ENCODE results near the gene GRAMD1A. TPM values are rescaled to one million over a fixed set of nuclear protein-coding genes. Genes with fewer than 3 reads are reported as not detected.

GRAMD1A gene
- total and polyA plus RNA-seq, 9 of the 15 experiments (the other 6 are each of a cell fraction or from before 2014, with no cell fraction given): 1.4 to 63.8 (median 38.5) TPM

DNA sequence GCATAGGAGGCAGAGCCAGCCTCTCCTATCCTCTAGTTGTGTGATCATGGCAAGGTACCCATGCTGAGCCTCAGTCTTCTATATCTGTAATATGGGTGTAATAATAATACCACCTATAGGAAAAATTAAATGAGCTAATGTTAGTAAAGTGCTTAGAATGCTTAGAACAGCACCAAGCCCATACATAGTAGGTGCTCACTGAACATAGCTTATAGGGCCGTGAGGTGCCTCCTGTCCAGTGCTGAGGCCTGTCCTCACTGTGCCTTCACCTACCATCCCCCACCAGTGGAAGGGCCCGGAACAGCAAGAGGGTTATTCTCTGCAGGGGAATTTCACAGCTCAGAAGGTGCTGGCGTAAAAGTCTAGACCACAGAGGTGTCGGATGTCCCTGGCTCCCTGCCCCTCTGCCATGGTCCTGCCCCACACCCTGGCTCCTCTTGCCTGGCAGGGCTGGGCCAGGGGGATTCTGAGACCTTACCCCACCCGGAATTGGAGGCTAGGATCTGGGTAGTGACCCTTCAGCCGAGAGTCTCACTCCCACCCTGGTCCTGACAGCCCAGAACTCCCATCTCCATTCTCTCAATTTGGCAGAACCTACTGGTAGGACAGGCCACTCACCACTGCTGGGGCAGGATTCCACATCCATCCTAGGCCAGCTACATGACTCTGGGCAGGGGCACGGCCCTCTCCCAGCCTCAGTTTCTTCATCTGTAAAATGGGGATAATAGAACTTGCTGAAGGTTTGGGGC, 27.9 kb downstream of the GRAMD1A start (continued):
- TF ChIP-seq ZNF282 (CRISPR knock-in tag; IDR thresholded peaks at IDR 0.05) (no peak), TSC22D4 (tag; IDR thresholded peaks at IDR 0.05) (no peak), CAMTA2 (CRISPR knock-in tag; conservative IDR thresholded peaks at IDR 0.05) (no peak), SOX6 (IDR thresholded peaks at IDR 0.05) (no peak), GMEB1 (CRISPR knock-in tag; IDR thresholded peaks at IDR 0.05) (no peak), TFAP4 (CRISPR knock-in tag; IDR thresholded peaks at IDR 0.05; ENCODE audit: borderline replicate concordance) (no peak), BCOR (IDR thresholded peaks at IDR 0.05) (peak; percentile 82), KDM1A (IDR thresholded peaks at IDR 0.05) (peak; percentile 59 to 60), PATZ1 (CRISPR knock-in tag; IDR thresholded peaks at IDR 0.05; ENCODE audit: borderline replicate concordance) (no peak), ZBTB43 (CRISPR knock-in tag; IDR thresholded peaks at IDR 0.05) (no peak), ZC3H4 (CRISPR knock-in tag; IDR thresholded peaks at IDR 0.05; ENCODE audit: borderline replicate concordance) (no peak), HMG20B (CRISPR knock-in tag; IDR thresholded peaks at IDR 0.05) (no peak), NCOR1 (IDR thresholded peaks at IDR 0.05) (no peak)
- TF ChIP-seq, protein P1, sequence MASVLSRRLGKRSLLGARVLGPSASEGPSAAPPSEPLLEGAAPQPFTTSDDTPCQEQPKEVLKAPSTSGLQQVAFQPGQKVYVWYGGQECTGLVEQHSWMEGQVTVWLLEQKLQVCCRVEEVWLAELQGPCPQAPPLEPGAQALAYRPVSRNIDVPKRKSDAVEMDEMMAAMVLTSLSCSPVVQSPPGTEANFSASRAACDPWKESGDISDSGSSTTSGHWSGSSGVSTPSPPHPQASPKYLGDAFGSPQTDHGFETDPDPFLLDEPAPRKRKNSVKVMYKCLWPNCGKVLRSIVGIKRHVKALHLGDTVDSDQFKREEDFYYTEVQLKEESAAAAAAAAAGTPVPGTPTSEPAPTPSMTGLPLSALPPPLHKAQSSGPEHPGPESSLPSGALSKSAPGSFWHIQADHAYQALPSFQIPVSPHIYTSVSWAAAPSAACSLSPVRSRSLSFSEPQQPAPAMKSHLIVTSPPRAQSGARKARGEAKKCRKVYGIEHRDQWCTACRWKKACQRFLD (CRISPR knock-in tag; IDR thresholded peaks at IDR 0.05): no peak
- TF ChIP-seq, protein P2, sequence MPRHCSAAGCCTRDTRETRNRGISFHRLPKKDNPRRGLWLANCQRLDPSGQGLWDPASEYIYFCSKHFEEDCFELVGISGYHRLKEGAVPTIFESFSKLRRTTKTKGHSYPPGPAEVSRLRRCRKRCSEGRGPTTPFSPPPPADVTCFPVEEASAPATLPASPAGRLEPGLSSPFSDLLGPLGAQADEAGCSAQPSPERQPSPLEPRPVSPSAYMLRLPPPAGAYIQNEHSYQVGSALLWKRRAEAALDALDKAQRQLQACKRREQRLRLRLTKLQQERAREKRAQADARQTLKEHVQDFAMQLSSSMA (CRISPR knock-in tag; IDR thresholded peaks at IDR 0.05): no peak
